ENCODE measurements around the gene C22orf31. TPM values are rescaled to one million over a fixed set of nuclear protein-coding genes. Genes with fewer than 3 reads are reported as not detected.

C22orf31 gene
- total and polyA plus RNA-seq, 2 donors (not counting 3 experiments of a cell fraction or from before 2014, with no cell fraction given) = not detected

GRCh38 chr22:29037340-29037932, 24.2 kb downstream of the C22orf31 start:
- Histone ChIP-seq H3K27me3 (ENCODE audit: control insufficient read depth in 2 of 2, insufficient read depth in 2 of 2, low read length in 2 of 2) (no peaks in the 10 kb centered on the region), H3K4me2 (ENCODE audit: insufficient read depth, low read length) (no peak overlapping the region), H3K79me2 (ENCODE audit: control insufficient read depth, insufficient read depth, low read length) (no peaks in the 10 kb centered on the region), H3K9me3 (replicated peaks; ENCODE audit: control insufficient read depth, insufficient read depth, low read length) (no peaks in the 10 kb centered on the region), H3K27ac (ENCODE audit: insufficient read depth, low read depth, low read length) (no peak overlapping the region), H4K20me1 (replicated peaks; ENCODE audit: control insufficient read depth, extremely low read depth, insufficient read depth, low read length) (no peaks in the 10 kb centered on the region), H3K4me3 (replicated peaks in 1 of 3; ENCODE audit: insufficient read depth in 1 of 3, low read depth in 1 of 3, low read length in 3 of 3) (no peak overlapping the region), H2AFZ (ENCODE audit: low read depth, low read length) (no peak overlapping the region), H3K9ac (replicated peaks; ENCODE audit: extremely low read depth, insufficient read depth, low read length) (no peak overlapping the region), H3K36me3 (ENCODE audit: control insufficient read depth in 2 of 2, extremely low read depth in 1 of 2, insufficient read depth in 2 of 2, low read length in 2 of 2) (no peaks in the 10 kb centered on the region), H3K9me1 (replicated peaks; ENCODE audit: control insufficient read depth, extremely low read depth, insufficient read depth, low read length) (no peaks in the 10 kb centered on the region), H3K4me1 (ENCODE audit: control insufficient read depth, extremely low read depth, insufficient read depth, low read length) (peaks cover 20% of the 10 kb centered on the region)
- FAIRE-seq (no peak), DNase-seq (ENCODE audit: low read depth, low spot score) (no peak)
- ChIA-PET CTCF (interaction anchor here (10.2 kb wide), 1 partner anchor 179 kb away, joined by 256 read pairs; no protein-coding TSS in a partner anchor), POLR2A (no interaction called here)
- dilution Hi-C loops (cut with MboI; ENCODE audit: extremely low pct_ligation_motif_present, low sequenced_read_pairs) = no loop called here
- TF ChIP-seq EZH2 (IDR thresholded peaks at IDR 0.05; ENCODE audit: borderline replicate concordance, low read depth, low read length, severe bottlenecking) (no peak), GATA2 (IDR thresholded peaks at IDR 0.05; ENCODE audit: insufficient read depth, insufficient read length, low read depth, low read length) (no peak), FOS (IDR thresholded peaks at IDR 0.05; ENCODE audit: borderline replicate concordance, insufficient read depth, low read length) (no peak), POLR2A (IDR thresholded peaks at IDR 0.05; ENCODE audit: low read depth, low read length) (no peak), CTCF (IDR thresholded peaks at IDR 0.05; ENCODE audit: extremely low read depth in 1 of 2, insufficient read depth in 1 of 2, low read depth in 1 of 2, low read length in 2 of 2) (no peak), MYC (IDR thresholded peaks at IDR 0.05; ENCODE audit: low read depth, low read length) (no peak), POLR2AphosphoS5 (IDR thresholded peaks at IDR 0.05; ENCODE audit: insufficient read depth, low read depth, low read length) (no peak), JUN (IDR thresholded peaks at IDR 0.05; ENCODE audit: borderline replicate concordance, insufficient read depth, insufficient read length, low read depth) (no peak)
- TF ChIP-seq, protein P1, sequence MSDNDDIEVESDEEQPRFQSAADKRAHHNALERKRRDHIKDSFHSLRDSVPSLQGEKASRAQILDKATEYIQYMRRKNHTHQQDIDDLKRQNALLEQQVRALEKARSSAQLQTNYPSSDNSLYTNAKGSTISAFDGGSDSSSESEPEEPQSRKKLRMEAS (IDR thresholded peaks at IDR 0.05; ENCODE audit: insufficient read depth, insufficient read length) = no peak
- intact Hi-C loops (cut with micrococcal nuclease) = no loop called here
- BruUV-seq (replicated peaks) = no TSS peak
